Measurements from ENCODE around the gene TRMU. TPM values are rescaled to one million over a fixed set of nuclear protein-coding genes. Genes with fewer than 3 reads are reported as not detected.

Gene TRMU, protein sequence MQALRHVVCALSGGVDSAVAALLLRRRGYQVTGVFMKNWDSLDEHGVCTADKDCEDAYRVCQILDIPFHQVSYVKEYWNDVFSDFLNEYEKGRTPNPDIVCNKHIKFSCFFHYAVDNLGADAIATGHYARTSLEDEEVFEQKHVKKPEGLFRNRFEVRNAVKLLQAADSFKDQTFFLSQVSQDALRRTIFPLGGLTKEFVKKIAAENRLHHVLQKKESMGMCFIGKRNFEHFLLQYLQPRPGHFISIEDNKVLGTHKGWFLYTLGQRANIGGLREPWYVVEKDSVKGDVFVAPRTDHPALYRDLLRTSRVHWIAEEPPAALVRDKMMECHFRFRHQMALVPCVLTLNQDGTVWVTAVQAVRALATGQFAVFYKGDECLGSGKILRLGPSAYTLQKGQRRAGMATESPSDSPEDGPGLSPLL
- total RNA-seq (63.3 TPM), polyA plus RNA-seq (10 to 100 TPM; 11.0 to 17.8 (median 16.4) TPM)

DNA sequence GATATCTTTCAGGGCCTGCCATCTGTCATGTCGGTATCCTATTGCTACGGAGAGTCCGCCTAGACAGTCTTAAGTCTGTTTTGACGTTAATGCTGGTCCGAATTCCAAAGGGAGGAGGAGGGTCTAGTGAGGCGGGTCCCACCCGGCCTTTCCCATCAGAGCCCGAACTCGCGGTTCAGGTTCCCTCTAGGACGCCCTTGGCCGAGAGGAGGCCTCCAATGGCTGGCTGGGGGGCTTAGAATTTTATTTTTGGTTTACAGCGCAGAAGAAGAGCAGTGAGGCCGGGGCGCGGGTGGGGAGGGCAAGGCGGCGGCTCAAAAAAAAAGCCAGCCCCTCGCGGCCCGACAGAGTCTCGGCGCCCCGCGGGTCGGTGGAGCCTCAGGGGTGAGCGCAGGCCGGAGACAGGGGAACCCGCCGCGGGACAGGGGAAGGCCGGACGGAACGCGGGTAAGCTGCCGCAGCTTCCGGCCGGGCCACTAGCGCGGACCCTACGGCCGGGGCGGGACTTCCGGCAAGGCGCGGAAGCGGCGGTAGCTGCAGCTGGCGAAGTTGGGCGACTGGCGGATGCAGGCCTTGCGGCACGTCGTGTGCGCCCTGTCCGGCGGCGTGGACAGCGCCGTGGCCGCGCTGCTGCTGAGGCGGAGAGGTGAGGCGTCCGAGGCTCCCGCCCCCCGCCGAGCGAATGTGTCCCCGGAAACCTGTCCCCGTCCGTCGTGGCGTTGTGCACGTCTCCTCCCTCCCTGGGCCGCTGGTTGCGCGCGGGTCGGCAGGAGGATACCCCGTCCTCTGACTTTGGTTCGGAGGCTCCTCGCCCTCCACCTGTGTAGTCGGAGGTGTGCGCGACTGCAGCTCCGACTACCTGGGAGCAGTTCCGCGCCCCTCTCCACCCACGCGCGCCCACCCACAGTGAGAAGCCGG, at the start of gene TRMU:
Gene TRMU (plus strand): TSS at position 514 of the 918 bp plus-strand sequence. CDS start 51 bp downstream, at position 565.
- no peaks in the 10 kb centered on the region for H3K27me3 ChIP-seq (ENCODE audit: control insufficient read depth, insufficient read depth, low read length)
- peaks cover 26% of the 10 kb centered on the region for H3K36me3 ChIP-seq (ENCODE audit: control insufficient read depth, insufficient read depth, low read length)
- peak within 1 kb of the TSS; percentile 87 for H3K4me3 ChIP-seq (ENCODE audit: low read depth, low read length)
- Mint-ChIP-seq H3K9me3 (no peaks in the 10 kb centered on the region), H3K4me1 (peaks cover 5 to 46% (median 27%) of the 10 kb centered on the region in 4 donors), H3K4me3 (peak within 1 kb of the TSS; percentile 88 to 99 (median 96)), H3K27me3 (no peaks in the 10 kb centered on the region), H3K36me3 (peaks cover 30% of the 10 kb centered on the region), H3K27ac (peak within 1 kb of the TSS; percentile 92 to 96 (median 93))
- no peaks in the 10 kb centered on the region for H3K9me3 ChIP-seq (ENCODE audit: control insufficient read depth in 2 of 2, low read length in 2 of 2)
- H3K27ac ChIP-seq (ENCODE audit: insufficient read depth, low read length, poor library complexity, severe bottlenecking) = peak within 1 kb of the TSS; percentile 73
- peak; percentile 81 to 84 for ATAC-seq (ENCODE audit: low read depth in 2 of 2)
- peaks cover 17% of the 10 kb centered on the region for H3K4me1 ChIP-seq (ENCODE audit: control insufficient read depth, insufficient read depth, low read length, poor library complexity, severe bottlenecking)
- peak; percentile 64 to 91 (median 70) for DNase-seq

DNA sequence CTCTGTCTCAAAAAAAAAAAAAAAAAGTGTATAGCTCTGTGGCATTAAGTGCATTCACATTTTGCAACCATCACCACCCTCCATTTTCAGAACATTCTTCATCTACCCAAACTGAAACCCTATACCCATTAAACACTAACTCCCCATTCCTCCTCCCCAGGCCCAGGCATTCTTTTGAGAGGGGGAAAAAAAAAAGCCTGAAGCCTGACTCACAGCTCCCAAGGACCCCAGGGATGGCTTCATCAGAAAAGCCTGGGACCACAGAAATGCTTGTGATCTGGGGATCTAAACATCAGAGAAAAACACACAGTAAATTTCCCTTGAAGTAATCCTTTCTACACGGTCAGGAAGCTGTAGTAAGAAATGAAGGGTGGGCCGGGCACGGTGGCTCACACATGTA, 49.5 kb upstream of the TRMU start:
- Mint-ChIP-seq H3K36me3 (peaks cover 22% of the 10 kb centered on the region), H3K27ac (no peak overlapping the region)

DNA sequence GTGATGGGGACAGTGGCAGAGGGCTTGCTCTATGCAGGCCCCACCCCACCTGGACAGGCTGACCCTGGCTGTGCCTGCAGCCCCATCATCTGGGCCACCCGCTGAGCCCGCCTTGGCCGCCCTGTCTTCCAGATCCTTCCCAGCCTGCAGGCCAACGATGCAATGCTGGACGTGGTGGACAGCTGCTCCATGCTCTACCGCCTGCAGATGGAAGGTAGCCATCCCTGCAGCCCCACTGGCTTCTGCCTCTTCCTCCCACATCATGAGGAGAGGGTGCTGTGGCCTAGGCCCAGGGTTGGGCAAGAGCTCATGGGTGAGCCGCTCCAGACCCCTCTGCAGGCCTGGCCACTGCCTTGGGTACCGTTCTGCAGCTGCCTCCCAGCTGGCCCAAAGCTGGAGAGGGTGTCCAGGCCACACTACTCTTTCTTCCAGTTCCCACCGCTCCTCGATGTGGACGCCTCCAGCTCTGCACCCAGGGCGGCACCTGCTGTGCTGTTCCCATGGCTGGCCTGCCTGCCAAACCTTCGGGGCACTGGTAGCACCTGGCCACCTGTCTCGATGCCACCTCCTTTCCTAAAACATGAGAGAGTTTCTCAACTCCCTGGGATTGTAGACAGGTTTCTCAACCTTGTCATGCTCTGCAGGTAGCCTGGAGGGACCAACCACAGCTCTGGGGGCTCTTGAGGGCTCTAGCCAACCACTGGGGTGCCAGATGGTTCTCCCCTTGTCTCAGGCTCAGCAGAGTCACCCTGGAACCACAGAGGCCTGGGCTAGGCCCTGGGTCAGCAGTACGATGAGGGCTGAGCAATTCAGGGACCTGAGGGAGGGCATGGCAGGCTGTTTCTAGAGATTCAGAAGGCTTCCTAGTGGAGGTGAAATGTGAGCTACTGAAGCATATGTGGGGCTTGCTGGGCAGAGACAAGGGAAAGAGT, 48.3 kb upstream of the TRMU start:
- Mint-ChIP-seq H3K27ac (peak overlapping the region in 2 of 3 donors; percentile 22 to 76), H3K36me3 (peaks cover 15% of the 10 kb centered on the region), H3K9me3 (peaks cover 0 to 1% (median 0%) of the 10 kb centered on the region in 7 donors), H3K27me3 (no peaks in the 10 kb centered on the region), H3K4me3 (no peak overlapping the region), H3K4me1 (peaks cover 0 to 16% (median 4%) of the 10 kb centered on the region in 4 donors)
- H3K36me3 ChIP-seq (ENCODE audit: control insufficient read depth, insufficient read depth, low read length) = peaks cover 5% of the 10 kb centered on the region
- H3K4me1 ChIP-seq (ENCODE audit: control insufficient read depth, insufficient read depth, low read length, poor library complexity, severe bottlenecking) = peaks cover 11% of the 10 kb centered on the region
- H3K9me3 ChIP-seq (ENCODE audit: control insufficient read depth in 2 of 2, low read length in 2 of 2) = no peaks in the 10 kb centered on the region
- ATAC-seq (ENCODE audit: low read depth in 2 of 2) = no peak
- DNase-seq = no peak
- H3K27ac ChIP-seq (ENCODE audit: insufficient read depth, low read length, poor library complexity, severe bottlenecking) = no peak overlapping the region
- H3K27me3 ChIP-seq (ENCODE audit: control insufficient read depth, insufficient read depth, low read length) = no peaks in the 10 kb centered on the region
- H3K4me3 ChIP-seq (ENCODE audit: low read depth, low read length) = no peak overlapping the region

More for the DNA sequence above, 49.5 kb upstream of the TRMU start:
- peaks cover 0 to 1% (median 0%) of the 10 kb centered on the region in 7 donors for H3K9me3 Mint-ChIP-seq
- Histone ChIP-seq H3K27me3 (ENCODE audit: control insufficient read depth, insufficient read depth, low read length) (no peaks in the 10 kb centered on the region), H3K9me3 (ENCODE audit: control insufficient read depth in 2 of 2, low read length in 2 of 2) (no peaks in the 10 kb centered on the region), H3K27ac (ENCODE audit: insufficient read depth, low read length, poor library complexity, severe bottlenecking) (no peak overlapping the region), H3K4me3 (ENCODE audit: low read depth, low read length) (no peak overlapping the region), H3K4me1 (ENCODE audit: control insufficient read depth, insufficient read depth, low read length, poor library complexity, severe bottlenecking) (peaks cover 11% of the 10 kb centered on the region), H3K36me3 (ENCODE audit: control insufficient read depth, insufficient read depth, low read length) (peaks cover 5% of the 10 kb centered on the region)
- ATAC-seq (ENCODE audit: low read depth in 2 of 2) = no peak
- DNase-seq = no peak
- H3K4me1 Mint-ChIP-seq = peaks cover 0 to 15% (median 4%) of the 10 kb centered on the region in 4 donors
- no peaks in the 10 kb centered on the region for H3K27me3 Mint-ChIP-seq
- no peak overlapping the region for H3K4me3 Mint-ChIP-seq

DNA sequence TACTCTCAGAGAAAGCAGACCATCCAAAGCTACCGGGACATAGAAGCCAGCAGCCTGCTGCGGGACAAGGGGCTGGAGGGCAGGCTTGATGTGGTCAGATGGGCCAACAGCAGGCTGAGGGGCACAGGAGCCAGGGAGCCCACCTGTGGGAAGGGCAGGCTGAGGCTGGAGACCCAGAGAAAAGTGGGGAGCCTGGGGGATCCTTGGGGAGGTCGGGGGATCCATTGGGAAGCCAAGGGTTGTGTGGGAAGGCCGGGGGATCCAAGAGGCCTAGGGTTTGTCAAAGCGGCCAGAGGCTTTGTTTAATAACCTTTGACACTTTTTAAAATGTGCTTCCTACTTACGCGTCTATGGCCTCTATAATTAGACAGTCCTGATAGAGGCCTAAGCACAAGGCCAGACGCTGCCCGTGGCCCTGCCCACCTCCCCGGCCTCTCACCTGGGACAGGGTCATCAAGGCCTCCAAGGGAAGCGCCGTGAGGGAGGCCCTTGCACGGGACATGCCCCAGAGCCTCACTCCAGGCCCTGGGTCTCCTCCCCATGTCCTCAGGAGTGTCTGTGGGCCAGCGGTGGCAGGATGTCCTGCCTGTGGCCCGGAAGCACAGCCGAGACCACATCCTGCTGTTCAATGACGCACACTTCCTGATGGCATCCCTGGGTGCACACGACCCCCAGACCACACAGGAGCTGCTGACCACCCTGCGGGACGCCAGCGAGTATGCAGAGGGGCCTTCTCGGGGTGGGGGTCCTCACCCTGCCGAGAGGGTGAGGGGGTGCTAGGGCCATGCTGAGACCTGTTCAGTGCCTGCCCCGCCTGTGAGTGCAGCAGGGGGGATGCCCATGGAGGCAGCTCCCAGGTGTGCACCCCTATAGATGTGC, 47.4 kb upstream of the TRMU start:
- Histone ChIP-seq H3K4me1 (ENCODE audit: control insufficient read depth, insufficient read depth, low read length, poor library complexity, severe bottlenecking) (peaks cover 11% of the 10 kb centered on the region), H3K9me3 (ENCODE audit: control insufficient read depth in 2 of 2, low read length in 2 of 2) (no peaks in the 10 kb centered on the region), H3K4me3 (ENCODE audit: low read depth, low read length) (no peak overlapping the region), H3K27me3 (ENCODE audit: control insufficient read depth, insufficient read depth, low read length) (no peaks in the 10 kb centered on the region), H3K36me3 (ENCODE audit: control insufficient read depth, insufficient read depth, low read length) (peaks cover 5% of the 10 kb centered on the region), H3K27ac (ENCODE audit: insufficient read depth, low read length, poor library complexity, severe bottlenecking) (no peak overlapping the region)
- Mint-ChIP-seq H3K9me3 (peaks cover 0 to 3% (median 0%) of the 10 kb centered on the region in 7 donors), H3K36me3 (peaks cover 18% of the 10 kb centered on the region), H3K27ac (peak overlapping the region; percentile 22 to 76 (median 32)), H3K4me1 (peaks cover 0 to 19% (median 4%) of the 10 kb centered on the region in 4 donors), H3K4me3 (peak overlapping the region in 1 of 4 donors; percentile 7), H3K27me3 (no peaks in the 10 kb centered on the region)
- peak; percentile 39 to 52 for ATAC-seq (ENCODE audit: low read depth in 2 of 2)
- peak in 1 of 3 donors; percentile 71 for DNase-seq

DNA sequence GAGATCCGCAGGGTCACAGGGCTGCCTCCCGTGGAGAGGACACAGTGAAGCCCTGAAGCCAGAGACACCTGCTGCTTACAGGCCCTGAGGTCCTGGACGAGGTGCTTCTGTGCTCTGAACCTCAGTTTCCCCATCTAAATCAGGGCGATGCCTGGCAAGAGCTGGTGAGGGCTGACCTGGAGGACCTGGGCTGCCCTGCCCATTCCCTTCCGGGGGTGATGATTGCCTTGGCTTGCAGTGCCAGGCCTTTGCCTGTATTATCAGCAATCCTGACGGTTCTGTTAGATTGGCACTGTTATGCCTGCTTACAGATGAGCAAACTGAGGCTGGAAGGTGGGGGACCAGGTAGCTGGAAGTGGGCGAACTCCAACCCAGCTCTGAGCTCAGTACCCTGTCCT, 46.7 kb upstream of the TRMU start:
- Histone ChIP-seq H3K4me1 (ENCODE audit: control insufficient read depth, insufficient read depth, low read length, poor library complexity, severe bottlenecking) (peaks cover 11% of the 10 kb centered on the region), H3K36me3 (ENCODE audit: control insufficient read depth, insufficient read depth, low read length) (peaks cover 5% of the 10 kb centered on the region)

DNA sequence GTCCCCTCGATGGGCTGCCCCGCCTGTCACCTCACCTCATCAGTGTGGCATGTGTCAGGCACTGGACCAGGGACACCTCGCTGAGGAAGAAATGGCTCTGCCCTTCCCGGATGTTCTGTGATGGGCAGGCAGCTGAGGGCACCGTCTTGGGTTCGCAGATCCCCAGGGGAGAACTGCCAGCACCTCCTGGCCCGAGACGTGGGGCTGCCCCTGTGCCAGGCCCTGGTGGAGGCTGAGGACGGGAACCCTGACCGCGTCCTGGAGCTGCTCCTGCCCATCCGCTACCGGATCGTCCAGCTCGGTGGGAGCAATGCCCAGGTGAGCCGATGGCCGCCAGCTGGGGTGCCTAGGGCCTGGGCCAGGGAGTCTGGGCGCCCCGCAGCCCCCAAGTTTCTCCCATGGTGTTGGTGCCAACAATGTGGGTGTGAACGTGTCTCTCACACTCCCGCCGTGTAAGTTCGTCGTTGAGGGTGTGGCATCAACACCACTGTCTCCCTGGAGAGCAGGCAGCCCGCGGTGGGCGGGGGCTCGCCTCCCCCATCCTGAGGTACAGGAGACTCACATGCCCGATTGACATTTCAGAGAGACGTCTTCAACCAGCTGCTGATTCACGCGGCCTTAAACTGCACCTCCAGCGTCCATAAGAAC, 46.1 kb upstream of the TRMU start:
- no peak for ATAC-seq (ENCODE audit: low read depth in 2 of 2)
- Histone ChIP-seq H3K27ac (ENCODE audit: insufficient read depth, low read length, poor library complexity, severe bottlenecking) (no peak overlapping the region), H3K4me3 (ENCODE audit: low read depth, low read length) (no peak overlapping the region), H3K36me3 (ENCODE audit: control insufficient read depth, insufficient read depth, low read length) (peaks cover 5% of the 10 kb centered on the region), H3K9me3 (ENCODE audit: control insufficient read depth in 2 of 2, low read length in 2 of 2) (no peaks in the 10 kb centered on the region), H3K4me1 (ENCODE audit: control insufficient read depth, insufficient read depth, low read length, poor library complexity, severe bottlenecking) (peaks cover 11% of the 10 kb centered on the region), H3K27me3 (ENCODE audit: control insufficient read depth, insufficient read depth, low read length) (no peaks in the 10 kb centered on the region)
- H3K27me3 Mint-ChIP-seq = no peaks in the 10 kb centered on the region
- no peak for DNase-seq
- H3K9me3 Mint-ChIP-seq = peaks cover 0 to 3% (median 0%) of the 10 kb centered on the region in 7 donors
- no peak overlapping the region for H3K4me3 Mint-ChIP-seq
- H3K27ac Mint-ChIP-seq = no peak overlapping the region
- H3K4me1 Mint-ChIP-seq = peaks cover 0 to 19% (median 4%) of the 10 kb centered on the region in 4 donors
- peaks cover 12% of the 10 kb centered on the region for H3K36me3 Mint-ChIP-seq

More for the DNA sequence above, 46.7 kb upstream of the TRMU start:
- ATAC-seq (ENCODE audit: low read depth in 2 of 2) = no peak
- no peak overlapping the region for H3K27ac Mint-ChIP-seq
- peaks cover 0 to 19% (median 4%) of the 10 kb centered on the region in 4 donors for H3K4me1 Mint-ChIP-seq
- H3K36me3 Mint-ChIP-seq = peaks cover 17% of the 10 kb centered on the region
- H3K4me3 ChIP-seq (ENCODE audit: low read depth, low read length) = no peak overlapping the region
- peaks cover 0 to 3% (median 0%) of the 10 kb centered on the region in 7 donors for H3K9me3 Mint-ChIP-seq
- H3K4me3 Mint-ChIP-seq = peak overlapping the region in 1 of 4 donors; percentile 7
- no peaks in the 10 kb centered on the region for H3K27me3 ChIP-seq (ENCODE audit: control insufficient read depth, insufficient read depth, low read length)
- H3K27ac ChIP-seq (ENCODE audit: insufficient read depth, low read length, poor library complexity, severe bottlenecking) = no peak overlapping the region
- H3K9me3 ChIP-seq (ENCODE audit: control insufficient read depth in 2 of 2, low read length in 2 of 2) = no peaks in the 10 kb centered on the region
- no peaks in the 10 kb centered on the region for H3K27me3 Mint-ChIP-seq
- DNase-seq = no peak
